DND-41 (cell line): Measurements from ENCODE around the gene DNM2.

Source experiments
- CTCF ChIP-seq: IDR thresholded peaks from 2 replicates; pipeline ENCODE4 v1.5.1; 2012; ENCODE audit warnings: borderline replicate concordance, low read length, moderate library complexity, mild to moderate bottlenecking; ENCODE audit not compliant: poor library complexity, severe bottlenecking; ENCODE audit errors: extremely low read depth
- EZH2 ChIP-seq: IDR thresholded peaks from 3 replicates; pipeline ENCODE4 v1.6.1; 2012; ENCODE audit warnings: borderline replicate concordance, low read depth, mild to moderate bottlenecking, moderate library complexity, low read length, inconsistent platforms; ENCODE audit not compliant: severe bottlenecking

- TF ChIP-seq EZH2 (no peak), CTCF (no peak)
Observed at GRCh38 chr19:10866495-10866894, 148.6 kb downstream of the DNM2 start.
